ENCODE results near the gene INPP4A.
"Not testable (repeated sequence)": the region's sequence is repeated elsewhere in the genome, so short reads cannot be mapped to it uniquely, and the experiment has no call there.

Gene INPP4A

DNA sequence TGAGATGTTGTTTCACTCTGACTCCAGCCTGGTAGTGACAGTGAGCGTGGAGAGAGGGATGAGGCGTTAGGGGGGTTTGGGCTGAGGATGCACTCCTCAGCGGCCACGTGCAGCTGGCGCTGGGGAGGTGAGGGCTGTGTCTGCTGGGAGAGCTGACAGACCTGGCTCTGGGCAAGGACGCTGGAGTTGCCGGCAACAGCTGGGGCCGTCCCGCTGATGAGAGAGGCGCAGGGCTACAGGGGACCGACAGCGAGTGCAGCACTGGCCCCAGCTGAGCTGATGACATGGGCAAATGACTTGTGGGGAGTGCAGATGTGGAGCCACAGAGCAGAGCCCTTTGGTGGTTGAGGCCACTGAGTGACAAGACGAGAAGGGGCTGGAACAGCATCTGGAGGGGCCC is 125.3 kb downstream of the INPP4A start:
- no peak for DNase-seq

DNA sequence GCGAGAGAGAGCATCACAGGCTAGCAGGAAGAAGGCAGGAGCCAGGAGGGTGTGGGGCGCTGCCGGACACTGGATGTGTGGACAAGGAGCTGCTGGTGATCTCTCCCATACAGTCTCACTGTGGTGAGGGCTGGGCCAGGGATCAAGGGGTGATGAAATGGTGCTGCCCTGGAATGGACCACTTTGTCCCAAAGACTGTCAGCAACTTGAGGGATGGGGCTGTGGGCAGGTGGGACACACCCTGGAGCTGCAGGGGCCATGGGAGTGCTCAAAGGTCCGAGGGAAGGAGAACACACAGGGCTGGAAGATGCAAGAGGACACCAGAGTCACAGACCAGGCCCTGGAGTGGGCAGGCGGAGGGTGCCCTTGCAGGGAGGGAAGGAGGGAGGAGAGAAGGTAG is 125.7 kb downstream of the INPP4A start:
- DNase-seq: no peak

DNA sequence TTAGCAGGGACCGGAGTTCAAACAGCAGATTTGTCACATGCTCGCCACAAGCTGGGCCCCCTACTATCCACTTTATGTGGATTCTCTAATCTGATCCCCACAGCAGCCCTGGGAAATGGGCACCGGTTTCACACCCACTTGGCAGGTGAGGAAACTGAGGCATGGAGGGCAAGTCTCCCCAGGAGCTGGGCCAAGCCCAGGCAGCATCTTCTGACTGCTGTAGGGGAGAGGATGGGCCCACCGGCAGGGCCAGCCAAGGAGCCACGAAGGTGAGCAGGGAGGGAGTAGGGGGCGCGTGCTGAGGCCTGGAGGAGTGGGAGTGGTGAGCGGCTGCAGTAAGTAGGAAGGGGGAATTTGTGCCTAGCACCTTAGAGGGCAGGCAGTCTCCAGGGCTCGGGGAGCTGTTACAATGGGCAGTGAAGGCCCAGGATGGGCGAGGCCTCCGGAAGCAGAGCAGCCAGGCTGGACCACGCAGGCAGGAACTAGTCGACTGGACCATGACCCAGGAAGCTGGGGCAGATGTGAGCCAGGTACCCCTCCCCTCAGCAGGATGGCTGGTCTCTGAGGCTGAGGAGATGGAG is 126.6 kb downstream of the INPP4A start:
- DNase-seq: no peak

DNA sequence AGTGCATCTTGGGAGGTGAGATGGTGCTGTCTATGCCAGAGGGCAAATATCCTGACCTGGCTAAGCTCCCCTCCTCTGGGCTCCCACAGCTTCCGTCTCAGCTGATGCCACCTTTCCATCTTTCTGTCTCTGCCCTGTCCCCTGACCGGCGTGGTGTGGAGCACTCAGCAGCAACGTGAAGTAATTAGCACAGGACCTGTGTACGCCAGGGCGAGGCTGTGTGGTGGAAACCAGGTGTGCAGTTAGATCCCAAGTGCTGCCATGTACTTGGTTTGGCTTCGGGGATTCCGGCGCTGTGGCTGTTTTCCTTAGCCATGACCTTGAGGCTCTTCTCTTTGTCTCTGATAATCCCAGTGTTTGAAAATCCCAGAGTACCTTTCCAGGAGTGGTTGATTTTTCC is 127.1 kb downstream of the INPP4A start:
- no peak for DNase-seq

DNA sequence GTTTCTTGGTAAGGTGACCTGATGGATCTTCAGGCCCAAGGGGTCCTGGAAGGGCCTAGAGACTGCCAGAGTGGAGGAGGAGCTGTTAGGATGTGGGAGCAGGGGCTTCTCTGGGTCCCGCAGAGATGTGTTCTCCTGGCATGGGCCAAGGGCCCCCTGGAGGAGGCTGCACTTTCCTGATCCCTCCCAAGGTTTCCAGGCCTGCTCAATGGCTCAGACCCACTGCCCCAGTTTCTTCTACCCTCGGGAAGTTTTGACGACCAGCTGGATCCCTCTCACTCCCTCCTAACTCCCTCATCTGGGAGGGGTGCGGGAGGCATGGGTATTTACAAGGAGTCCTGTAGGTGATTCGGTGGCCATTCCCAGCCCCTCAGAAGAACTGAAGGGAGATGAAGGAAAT is 127.6 kb downstream of the INPP4A start:
- no peak for DNase-seq

DNA sequence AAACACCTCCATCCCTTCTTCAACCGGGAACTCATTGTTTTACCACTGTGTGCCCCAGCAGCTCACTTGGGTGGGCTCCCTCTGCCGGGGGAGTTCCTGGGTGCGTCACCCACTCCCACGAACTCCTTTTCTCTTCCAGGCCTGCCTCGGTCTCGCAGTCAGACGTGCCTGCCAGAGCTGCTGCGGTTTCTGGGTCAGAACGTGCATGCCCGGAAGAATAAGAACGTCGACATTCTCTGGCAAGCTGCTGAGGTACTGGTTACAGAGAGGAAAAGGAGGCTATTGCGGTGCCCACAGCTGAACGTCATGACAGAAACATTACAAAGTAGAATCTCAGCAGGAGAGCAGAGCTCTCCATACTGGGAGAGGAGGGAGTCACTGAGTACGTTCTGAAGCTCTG is 128.0 kb downstream of the INPP4A start:
- DNase-seq: no peak

DNA sequence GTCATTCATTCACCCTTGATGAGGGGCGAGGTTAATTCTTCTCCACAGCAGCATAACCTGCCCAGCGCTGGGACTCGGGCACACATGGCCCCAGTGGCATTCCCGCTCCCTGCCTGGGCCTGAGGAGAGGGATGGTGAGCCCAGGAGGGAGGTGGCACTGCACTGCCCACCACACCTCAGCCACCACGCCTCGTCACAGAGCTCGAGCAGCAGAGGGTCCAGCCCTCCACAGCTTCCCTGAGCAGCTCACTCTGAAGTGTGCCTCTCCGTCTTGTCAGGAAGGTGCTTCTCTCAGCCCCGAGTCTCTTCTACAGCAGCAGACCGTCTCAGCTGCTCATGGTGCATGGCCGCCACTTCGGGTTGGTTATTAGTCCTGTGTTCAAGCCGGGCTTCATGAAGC is 128.8 kb downstream of the INPP4A start:
- no peak for DNase-seq

DNA sequence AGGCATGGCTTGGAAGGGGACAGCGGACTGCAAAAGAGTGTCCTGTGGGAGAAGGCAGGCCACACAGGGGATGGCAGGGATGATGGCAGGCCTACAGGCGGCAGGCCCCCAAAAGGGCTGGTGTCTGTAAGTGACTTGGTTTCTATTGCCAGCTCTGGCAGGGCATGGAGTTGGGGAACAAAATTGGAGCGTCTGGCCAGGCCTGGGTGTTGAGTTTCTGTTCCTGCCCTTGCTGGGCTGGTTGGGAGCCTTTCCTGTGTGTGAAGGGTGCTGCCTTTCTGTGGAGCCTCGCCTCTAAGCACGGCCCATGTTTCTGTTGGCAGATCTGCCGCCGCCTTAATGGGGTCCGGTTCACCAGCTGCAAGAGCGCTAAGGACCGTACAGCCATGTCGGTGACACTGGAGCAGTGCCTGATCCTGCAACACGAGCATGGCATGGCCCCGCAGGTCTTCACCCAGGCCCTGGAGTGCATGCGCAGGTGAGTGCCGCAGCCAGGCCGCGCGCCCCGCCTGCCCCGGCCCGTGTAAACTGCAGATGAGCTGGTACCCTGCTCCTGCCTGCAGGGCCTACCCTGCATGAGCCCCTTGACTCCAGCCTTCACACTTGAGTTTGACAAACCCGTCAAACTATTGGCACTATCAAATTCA is 132.1 kb downstream of the INPP4A start:
- no peak for DNase-seq

DNA sequence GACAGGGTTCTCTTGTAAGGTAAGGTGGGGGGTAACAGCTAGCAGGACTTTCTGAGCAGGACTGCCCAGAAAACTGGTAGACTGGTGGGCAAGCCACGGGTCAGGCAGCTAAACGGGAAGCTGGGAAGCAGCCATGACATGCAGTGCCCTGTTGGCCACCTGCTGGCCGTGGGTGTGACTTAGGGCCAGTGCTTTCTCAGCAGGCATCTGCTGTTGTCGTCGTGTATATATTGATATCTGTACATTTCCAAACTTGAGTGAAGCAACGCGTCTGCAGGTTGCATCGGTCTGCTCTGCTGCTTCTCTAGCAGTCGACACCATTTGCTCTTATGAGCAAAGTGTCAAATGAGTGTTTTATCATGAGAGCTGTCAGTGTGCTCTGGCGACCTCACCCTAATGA is 132.7 kb downstream of the INPP4A start:
- no peak for DNase-seq

DNA sequence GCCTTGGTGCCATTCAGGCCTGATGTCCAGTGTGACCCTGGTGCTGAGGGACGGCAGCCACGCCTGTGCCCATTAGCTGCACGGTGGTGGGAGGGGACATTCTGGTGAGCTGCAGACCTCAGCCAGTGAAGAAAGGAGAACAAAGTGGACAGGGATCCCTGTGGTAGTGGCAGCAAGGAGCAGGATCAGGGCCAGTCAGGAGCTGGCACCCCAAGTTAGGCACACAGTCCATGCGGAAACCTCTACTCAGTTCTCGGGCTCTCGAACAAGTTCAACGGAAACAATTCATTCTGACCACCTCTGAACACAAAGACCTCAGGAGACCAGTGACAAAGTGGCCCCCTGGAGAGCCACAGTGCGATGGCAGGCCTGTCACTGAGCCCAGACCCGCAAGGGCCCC is 133.6 kb downstream of the INPP4A start:
- DNase-seq: no peak

DNA sequence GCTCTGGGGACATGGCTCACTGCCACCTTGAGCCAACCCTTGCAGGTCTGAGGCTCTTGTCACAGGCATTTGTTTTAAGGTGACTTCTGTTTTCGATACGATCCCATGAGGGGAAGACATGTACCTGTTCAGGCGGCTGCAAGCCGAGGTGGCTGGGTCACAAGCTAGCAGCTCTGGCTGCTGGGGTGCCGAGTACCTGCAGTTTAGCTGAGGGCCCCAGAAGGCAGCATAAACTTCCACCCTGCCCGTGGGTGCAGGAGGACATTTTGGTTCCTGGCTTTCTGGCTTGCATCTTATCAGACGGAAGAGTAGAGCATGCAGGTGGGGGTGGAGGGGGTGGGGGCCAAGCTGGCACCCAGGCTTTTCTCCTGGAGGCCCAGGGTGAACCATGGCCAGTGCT is 135.3 kb downstream of the INPP4A start:
- DNase-seq: no peak

DNA sequence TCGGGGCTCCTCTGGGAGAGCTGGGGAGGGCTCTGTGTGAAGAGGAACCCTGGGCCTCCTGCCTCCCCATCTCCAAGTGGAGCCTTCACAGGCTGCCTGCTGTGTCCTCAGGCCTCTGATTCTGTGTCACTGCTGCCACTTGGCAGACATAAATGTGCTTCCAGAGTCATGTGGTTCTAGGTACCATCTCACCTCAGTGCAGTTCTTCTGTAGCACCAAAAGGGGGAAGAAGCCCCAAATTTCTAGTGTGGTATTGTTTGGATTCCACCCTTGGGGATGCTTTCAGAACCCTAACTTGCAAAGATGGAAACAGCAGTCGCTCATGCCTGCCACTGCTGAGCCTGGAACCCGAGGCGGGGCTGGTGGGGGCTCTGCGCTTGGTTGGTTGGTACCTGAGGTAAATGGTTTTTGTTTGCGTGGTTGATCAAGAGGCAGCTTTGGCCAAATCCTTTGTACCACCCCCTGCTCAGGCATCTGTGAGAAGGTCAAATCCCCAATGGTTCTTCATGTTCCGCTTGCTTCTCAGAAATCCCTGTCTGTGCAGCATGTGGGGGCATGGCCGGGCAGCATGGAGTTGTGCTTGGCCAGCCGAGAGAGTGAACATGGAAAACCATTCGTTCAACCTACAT is 136.1 kb downstream of the INPP4A start:
- DNase-seq: no peak

DNA sequence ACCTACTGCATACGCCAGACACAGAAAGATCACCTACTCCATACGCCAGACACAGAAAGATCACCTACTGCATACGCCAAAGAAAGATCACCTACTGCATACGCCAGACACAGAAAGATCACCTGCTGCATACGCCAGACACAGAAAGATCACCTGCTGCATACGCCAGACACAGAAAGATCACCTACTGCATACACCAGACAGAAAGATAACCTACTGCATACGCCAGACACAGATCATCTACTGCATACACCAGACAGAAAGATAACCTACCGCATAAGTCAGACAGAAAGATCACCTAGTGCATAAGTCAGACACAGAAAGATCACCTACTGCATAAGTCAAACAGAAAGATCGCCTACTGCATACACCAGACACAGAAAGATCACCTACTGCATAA is 137.9 kb downstream of the INPP4A start:
- no peak for DNase-seq

DNA sequence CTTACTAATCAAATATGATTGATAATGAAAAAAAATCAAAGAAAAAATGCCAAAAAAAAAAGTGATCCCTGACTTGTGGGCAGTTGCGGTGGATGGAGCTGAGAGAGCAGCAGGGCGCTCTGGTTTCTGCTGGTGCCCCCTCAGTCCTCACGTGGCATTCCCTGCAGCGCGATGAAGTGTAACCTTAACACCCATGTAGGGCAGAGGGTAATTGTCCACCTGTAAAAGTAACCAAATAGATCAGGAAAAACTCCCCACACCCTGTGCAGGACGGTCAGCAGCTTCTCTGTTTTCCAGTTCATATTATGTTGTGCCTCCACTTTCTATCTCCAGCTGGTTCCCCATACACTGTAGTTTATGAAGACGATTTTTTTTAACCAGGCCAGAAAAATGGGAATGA is 138.6 kb downstream of the INPP4A start:
- no peak for DNase-seq

DNA sequence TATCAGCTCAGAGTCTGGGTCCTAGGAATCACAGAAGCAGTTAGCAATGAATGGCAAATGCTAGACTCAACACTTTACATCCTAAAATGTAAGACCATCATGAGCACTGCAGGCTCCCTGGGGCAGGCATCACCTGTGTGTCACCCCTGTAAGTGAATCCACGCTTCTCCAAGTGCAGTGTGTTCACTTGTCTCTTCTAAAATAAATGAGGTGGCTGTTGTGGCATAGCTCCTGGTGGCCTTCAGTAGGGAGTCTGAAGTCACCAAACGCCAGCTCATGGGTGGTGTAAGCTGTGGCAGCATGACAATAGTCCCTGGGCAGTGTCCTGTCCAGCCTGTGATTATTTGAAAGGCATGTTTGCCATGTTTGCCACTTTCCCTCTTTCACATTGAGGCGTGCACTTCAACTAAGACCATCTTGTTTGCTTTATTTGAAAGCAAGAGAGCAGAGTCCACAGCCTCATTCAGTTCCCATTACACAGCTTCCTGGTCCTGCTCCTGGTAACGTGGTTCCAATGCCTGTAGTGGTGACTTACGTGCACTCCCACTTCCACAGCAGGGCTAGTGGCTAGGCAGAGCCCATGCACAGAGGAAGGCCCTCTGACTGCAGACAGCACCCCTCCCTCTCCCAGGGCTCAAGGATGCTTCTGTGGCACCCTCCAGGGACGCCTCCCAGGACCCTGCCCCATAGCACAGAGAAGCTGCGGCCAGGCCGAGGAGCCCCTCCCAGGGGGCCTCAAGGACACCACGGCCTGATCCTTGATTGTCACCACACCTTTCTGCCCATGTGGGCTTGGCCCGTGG is 139.4 kb downstream of the INPP4A start:
- DNase-seq: no peak

DNA sequence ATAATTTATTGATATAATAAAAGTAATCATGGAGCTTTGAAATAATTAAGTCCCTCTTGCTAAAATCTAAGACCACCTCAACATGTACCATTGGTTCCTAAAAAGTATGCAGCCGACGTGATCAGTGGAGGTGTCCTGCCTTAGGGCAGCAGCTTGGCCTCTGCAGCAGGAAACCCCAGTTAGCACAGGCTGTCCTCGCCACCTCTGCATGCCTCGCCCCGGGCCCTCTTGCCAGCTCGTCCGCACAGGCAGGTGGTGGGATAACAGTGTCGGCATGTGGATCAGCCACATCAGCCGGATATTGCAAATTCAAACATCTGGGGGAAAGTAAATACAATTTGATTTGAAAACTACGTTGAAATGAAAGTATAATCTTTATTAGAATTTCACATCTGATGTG is 140.7 kb downstream of the INPP4A start:
- DNase-seq: no peak

DNA sequence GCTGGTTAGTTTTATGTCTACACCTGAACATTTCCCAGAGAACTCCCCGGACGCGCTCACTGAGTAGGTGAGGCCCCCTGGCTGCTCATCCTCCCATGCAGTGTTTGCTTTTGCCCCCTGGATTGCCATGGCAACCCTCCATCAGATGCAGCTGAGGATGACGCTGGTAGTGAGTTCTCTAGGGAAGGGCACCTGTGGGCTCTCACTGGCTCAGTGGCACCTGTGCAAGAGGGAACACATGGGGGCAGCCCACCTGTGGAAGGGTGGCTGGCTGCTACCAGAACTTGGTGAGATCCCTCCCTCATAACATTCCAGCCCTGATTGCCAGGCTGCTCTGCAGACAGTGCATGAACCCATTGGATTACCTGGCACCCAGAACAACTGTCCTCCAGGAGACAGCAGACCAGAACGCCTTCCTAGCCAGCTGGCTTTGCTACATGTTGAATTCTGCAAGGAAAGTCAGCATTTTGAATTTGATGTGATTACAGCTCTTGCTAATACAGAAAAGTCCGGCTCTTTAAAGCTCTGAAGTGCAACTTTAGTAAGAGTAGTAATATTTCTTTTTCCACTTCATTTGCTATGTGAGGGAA is 142.0 kb downstream of the INPP4A start:
- no peak for DNase-seq

DNA sequence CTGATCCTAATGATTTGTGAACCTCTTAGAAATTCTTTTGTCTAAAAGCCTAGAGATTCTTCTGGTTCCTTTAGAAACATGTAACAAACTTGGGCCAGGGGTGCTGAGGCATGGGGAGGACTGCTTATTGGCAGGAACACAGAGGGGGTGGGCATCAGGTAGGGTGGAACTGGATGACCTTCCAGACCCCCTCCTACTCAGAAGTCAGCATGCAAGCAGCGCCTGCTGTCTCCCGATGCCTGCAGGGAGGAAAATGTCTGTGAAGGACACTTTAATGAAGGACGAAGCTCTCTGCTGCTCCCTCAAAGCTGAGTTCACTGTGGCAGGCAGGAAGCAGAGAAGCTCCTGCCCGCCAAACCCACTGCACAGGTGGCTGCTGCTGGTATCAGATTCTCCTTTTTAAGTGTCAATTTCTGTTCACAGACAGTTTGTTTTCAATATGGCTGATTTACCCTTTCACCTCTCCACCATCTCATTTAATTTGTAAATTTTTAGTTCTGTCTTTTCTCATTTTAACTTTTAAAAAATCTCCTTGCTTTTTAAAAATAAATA is 144.3 kb downstream of the INPP4A start:
- no peak for DNase-seq

DNA sequence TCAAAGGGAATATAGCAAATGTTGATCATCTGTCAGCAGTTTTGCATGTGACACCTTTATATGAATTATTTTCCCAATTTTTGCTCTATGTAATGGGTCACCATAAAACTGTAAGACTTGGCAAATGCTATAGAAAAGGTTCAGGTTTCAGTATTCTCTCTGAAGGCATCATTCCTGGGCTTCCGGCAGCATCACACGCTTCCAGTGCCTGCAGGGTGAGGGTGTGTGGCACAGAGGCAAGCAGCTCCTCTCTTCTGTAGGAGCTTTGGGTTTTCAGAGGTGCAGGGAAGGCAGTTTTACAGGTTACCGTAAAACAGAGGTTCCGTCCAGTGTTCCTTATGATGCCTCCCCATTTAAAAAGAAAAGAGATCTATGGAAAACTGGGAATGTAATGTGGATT is 144.8 kb downstream of the INPP4A start:
- no peak for DNase-seq

DNA sequence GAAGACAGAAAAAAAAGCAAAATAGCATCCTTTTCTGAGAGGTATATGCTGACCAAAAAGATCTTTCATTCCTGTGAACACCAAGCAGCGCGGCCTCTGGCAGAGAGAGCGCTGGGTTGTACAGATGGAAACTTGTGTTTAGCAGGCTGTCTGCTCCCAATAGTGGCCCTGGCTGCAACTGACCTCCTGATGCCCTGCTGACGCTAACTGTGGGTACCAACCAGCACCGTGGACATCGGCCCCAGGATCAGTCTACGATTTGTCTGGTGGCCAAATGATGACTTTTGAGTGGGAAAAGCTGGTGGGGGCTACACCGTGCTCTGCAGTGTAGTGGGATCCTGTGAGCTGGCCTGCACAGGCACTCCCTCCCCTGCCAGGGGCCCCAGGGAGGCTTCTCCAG is 147.9 kb downstream of the INPP4A start:
- DNase-seq: no peak

DNA sequence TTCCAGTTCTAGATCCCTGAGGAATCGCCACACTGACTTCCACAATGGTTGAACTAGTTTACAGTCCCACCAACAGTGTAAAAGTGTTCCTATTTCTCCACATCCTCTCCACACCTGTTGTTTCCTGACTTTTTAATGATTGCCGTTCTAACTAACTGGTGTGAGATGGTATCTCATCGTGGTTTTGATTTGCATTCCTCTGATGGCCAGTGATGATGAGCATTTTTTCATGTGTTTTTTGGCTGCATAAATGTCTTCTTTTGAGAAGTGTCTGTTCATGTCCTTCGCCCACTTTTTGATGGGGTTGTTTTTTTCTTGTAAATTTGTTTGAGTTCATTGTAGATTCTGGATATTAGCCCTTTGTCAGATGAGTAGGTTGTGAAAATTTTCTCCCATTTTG is 150.0 kb downstream of the INPP4A start:
- not testable (repeated sequence) for DNase-seq

DNA sequence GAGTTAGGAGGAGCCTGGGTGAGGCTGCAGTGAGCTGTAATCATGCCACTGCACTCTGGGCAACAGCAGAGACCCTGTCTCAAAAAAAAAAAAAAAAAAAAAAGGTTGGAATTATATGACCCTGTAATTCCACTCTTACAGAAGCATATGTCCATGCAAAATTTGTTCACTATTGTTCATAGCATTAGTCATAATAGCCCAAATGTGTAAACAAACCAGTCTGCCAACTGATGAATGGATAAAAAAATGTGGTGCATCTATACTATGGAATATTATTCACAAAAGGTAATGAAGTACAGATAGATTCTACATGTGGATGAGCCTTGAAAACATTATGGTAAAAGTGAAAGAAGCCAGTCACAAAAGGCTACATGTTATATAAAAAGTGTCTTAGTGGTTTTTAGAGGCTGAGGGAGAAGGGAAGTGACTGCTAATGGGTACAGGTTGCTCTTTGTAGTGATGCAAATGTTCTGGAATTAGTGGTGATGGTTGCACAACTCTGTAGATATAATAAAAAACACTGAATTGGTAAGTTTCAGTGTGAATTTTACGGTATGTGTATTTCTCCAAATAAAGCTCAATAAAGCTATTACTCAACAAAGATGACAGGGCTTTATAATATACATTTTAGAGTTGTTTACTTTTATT is 154.2 kb downstream of the INPP4A start:
- peak; percentile 80 for DNase-seq

All from HCEC 1CT (cell line).